Astrocyte of the cerebellum (primary cell): Measurements from ENCODE around the gene PEX19.

Experiments used
- DNase-seq: peaks from one replicate; pipeline ENCODE4 v3.0.0-alpha.2; 2011; ENCODE audit warnings: low read depth
- H3K4me3 ChIP-seq: 2 replicates; pipeline ENCODE4 v1.5.1; 2011; ENCODE audit warnings: mild to moderate bottlenecking, low read depth, low read length, moderate library complexity
- CTCF ChIP-seq: IDR thresholded peaks from 2 replicates; pipeline ENCODE4 v1.5.1; 2012; ENCODE audit warnings: low read length, low read depth, moderate library complexity, mild to moderate bottlenecking; ENCODE audit errors: missing control alignments
- in situ Hi-C: cut with HindIII; loops from 2 replicates; pipeline ENCODE4 v1.10.0; 2017; ENCODE audit warnings: low sequenced_read_pairs

Gene PEX19

GRCh38 chr1:160244209-160244608 is 40.7 kb downstream of the PEX19 start:
- no peak overlapping the region for H3K4me3 ChIP-seq
- no peak for TF ChIP-seq CTCF
- in situ Hi-C loops = no loop called here
- no peak for DNase-seq

GRCh38 chr1:160243767-160244166 is 41.2 kb downstream of the PEX19 start:
- in situ Hi-C loops = no loop called here
- DNase-seq = no peak
- no peak for TF ChIP-seq CTCF

GRCh38 chr1:160239582-160240299 is 45.2 kb downstream of the PEX19 start:
- in situ Hi-C loops = no loop called here
- no peak for DNase-seq
- TF ChIP-seq CTCF = no peak
- H3K4me3 ChIP-seq = no peak overlapping the region

More at GRCh38 chr1:160243767-160244166, 41.2 kb downstream of the PEX19 start:
- H3K4me3 ChIP-seq = no peak overlapping the region

GRCh38 chr1:160238408-160238807 is 46.5 kb downstream of the PEX19 start:
- no peak overlapping the region for H3K4me3 ChIP-seq
- in situ Hi-C loops = no loop called here
- no peak for DNase-seq
- TF ChIP-seq CTCF = no peak

- no peak for TF ChIP-seq CTCF
- DNase-seq = no peak
- no peak overlapping the region for H3K4me3 ChIP-seq
- in situ Hi-C loops = no loop called here
Observed at GRCh38 chr1:160237558-160237957, 47.4 kb downstream of the PEX19 start.

GRCh38 chr1:160236806-160237205 is 48.1 kb downstream of the PEX19 start:
- DNase-seq = no peak
- no peak for TF ChIP-seq CTCF
- in situ Hi-C loops = no loop called here
- no peak overlapping the region for H3K4me3 ChIP-seq
